Measurements from ENCODE around the gene TCOF1. TPM values are rescaled to one million over a fixed set of nuclear protein-coding genes. Genes with fewer than 3 reads are reported as not detected.

The TCOF1 gene
- total RNA-seq, 1 experiment from 2014 or later: 108 TPM

DNA sequence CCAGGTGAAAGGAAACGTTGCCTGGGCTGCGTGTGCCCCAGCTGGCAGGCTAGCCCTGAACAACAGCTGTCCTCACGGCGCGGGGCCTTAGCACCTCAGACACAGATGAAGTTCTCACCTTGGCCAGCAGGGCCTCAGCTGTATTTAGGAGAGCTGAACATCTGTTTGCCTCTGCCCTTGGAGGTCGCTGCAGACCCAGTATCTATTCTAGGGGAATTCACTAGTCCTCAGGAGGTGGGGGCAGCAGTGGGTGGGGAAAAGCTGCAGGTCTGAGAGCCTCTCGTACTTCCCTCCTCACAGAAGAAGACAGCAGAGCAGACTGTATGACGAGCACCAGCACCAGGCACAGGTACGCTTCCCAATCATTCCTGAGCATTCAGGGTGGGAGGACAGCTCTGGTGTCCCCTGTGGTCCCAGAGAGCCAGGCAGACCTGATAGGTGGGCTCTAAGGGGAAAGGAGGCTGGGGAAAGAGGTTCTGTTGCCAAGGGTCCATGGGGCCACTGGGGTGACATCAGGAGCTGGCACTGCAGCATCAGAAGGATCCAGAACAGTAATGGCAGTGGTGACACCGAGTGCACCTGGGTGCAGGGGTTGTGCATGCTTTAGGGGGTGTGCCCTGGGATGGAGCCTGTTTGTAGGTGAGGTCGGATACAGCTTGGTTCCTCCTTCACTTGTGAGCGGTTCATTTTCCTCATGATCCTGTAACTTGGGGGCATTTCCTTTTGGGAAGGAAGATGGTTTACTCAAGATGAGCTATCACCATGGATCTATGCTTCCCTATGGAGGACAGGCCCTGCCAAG is 41.4 kb downstream of the TCOF1 start:
- Histone ChIP-seq H3K27me3 (ENCODE audit: control insufficient read depth, insufficient read depth, low read length) (no peaks in the 10 kb centered on the region), H3K4me3 (ENCODE audit: insufficient read depth, low read depth, low read length) (no peak overlapping the region), H3K36me3 (replicated peaks; ENCODE audit: control insufficient read depth, insufficient read depth, low read length) (peaks cover 50% of the 10 kb centered on the region)
- peak; percentile 80 for DNase-seq

- Histone ChIP-seq H3K27me3 (ENCODE audit: control insufficient read depth, insufficient read depth, low read length) (no peaks in the 10 kb centered on the region), H3K4me3 (ENCODE audit: insufficient read depth, low read depth, low read length) (no peak overlapping the region), H3K36me3 (replicated peaks; ENCODE audit: control insufficient read depth, insufficient read depth, low read length) (peaks cover 44% of the 10 kb centered on the region)
- no peak for DNase-seq
Measured at GRCh38 chr5:150399524-150400211, 42.2 kb downstream of the TCOF1 start.

DNA sequence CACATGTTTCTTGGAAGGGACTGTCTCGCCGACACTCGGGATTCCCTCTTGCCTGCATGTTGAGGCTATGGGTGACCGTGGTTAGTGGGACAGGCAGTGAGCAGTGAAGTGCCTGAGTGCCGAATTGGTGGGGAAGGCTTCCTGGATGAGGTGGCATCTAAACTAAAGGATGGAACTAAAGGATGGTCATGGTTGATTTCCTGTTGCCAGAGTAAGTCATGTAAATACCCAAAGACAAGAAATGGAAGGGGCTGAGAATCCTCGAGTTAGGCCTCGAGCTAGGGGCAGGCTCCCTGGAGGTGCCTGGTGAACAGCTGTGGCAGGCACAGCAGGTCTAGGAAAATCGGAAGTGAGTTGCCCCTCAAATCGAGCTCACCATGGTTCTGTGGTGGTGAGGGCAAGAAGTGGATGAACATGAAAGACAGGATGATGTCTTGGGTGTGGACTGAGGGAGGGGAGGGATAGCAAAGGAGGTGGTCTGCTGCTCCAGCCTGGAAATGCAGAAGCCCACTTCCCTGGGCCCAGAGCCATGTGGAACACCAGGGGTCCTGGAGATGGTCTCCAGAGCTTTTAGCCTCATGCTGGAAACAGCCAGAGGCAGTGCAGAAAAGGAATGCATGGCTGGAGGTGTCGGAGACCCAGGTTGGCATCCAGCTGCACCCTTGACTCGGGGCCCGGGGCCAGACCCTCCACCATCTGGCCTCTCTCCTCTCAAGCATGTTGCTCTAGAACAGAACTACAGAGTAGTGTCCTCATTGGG is 43.0 kb downstream of the TCOF1 start:
- no peak for DNase-seq
- Histone ChIP-seq H3K27me3 (ENCODE audit: control insufficient read depth, insufficient read depth, low read length) (no peaks in the 10 kb centered on the region), H3K36me3 (replicated peaks; ENCODE audit: control insufficient read depth, insufficient read depth, low read length) (peaks cover 40% of the 10 kb centered on the region), H3K4me3 (ENCODE audit: insufficient read depth, low read depth, low read length) (no peak overlapping the region)

DNA sequence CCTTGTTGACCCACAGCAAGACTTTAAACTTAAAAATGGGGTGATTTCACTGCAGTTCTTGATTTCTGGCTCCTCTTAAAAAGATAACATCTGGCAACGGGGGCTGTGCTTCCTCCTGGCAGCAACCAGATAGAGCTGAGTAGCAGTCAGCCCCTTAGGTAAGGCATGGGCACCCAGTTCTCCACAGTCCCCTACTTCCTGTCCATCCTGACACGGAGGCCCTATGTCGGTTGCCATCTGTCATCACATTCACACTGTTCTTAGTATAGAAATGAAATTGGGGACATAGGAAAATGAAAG is 43.5 kb downstream of the TCOF1 start:
- Histone ChIP-seq H3K36me3 (replicated peaks; ENCODE audit: control insufficient read depth, insufficient read depth, low read length) (peaks cover 35% of the 10 kb centered on the region), H3K4me3 (ENCODE audit: insufficient read depth, low read depth, low read length) (no peak overlapping the region), H3K27me3 (ENCODE audit: control insufficient read depth, insufficient read depth, low read length) (no peaks in the 10 kb centered on the region)
- DNase-seq: no peak

- Histone ChIP-seq H3K27me3 (ENCODE audit: control insufficient read depth, insufficient read depth, low read length) (no peaks in the 10 kb centered on the region), H3K36me3 (replicated peaks; ENCODE audit: control insufficient read depth, insufficient read depth, low read length) (peaks cover 33% of the 10 kb centered on the region), H3K4me3 (ENCODE audit: insufficient read depth, low read depth, low read length) (no peak overlapping the region)
- no peak for DNase-seq
Measured at GRCh38 chr5:150401376-150402228, 44.1 kb downstream of the TCOF1 start.

DNA sequence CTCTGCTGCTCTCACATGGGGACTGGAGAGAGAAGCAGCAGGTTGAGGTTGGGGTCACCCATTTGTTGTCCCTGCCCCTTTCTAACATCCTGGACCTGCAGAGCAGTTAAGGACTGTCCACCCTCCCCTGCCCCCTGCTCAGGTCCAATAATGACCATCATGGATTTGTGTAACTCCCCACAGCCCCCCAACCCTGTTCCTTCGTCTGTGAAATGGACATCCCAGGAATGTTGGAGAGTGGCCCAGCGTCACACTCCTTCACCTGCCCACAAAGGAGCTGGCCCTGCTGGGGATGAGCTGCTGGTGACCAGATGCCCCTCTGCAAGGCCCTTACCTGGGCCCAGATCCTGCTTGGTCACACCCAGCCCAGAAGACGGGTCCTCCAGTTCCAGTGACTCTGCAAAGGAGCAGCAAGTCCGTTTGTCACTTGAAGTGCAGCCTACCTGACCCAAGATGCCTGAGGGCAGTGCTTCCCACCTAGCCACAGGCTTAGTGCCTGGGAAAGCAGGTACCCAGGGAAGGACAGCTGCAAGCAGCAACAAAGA is 44.8 kb downstream of the TCOF1 start:
- Histone ChIP-seq H3K36me3 (replicated peaks; ENCODE audit: control insufficient read depth, insufficient read depth, low read length) (peaks cover 28% of the 10 kb centered on the region), H3K27me3 (ENCODE audit: control insufficient read depth, insufficient read depth, low read length) (no peaks in the 10 kb centered on the region), H3K4me3 (ENCODE audit: insufficient read depth, low read depth, low read length) (no peak overlapping the region)
- DNase-seq: peak; percentile 22

GRCh38 chr5:150402901-150403342 is 45.4 kb downstream of the TCOF1 start:
- H3K36me3 ChIP-seq (replicated peaks; ENCODE audit: control insufficient read depth, insufficient read depth, low read length): peaks cover 27% of the 10 kb centered on the region
- H3K4me3 ChIP-seq (ENCODE audit: insufficient read depth, low read depth, low read length): no peak overlapping the region
- peak; percentile 27 for DNase-seq
- H3K27me3 ChIP-seq (ENCODE audit: control insufficient read depth, insufficient read depth, low read length): no peaks in the 10 kb centered on the region

- no peaks in the 10 kb centered on the region for H3K27me3 ChIP-seq (ENCODE audit: control insufficient read depth, insufficient read depth, low read length)
- no peak overlapping the region for H3K4me3 ChIP-seq (ENCODE audit: insufficient read depth, low read depth, low read length)
- peaks cover 18% of the 10 kb centered on the region for H3K36me3 ChIP-seq (replicated peaks; ENCODE audit: control insufficient read depth, insufficient read depth, low read length)
- DNase-seq: peak; percentile 35
Measured at GRCh38 chr5:150404121-150404520, 46.6 kb downstream of the TCOF1 start.

DNA sequence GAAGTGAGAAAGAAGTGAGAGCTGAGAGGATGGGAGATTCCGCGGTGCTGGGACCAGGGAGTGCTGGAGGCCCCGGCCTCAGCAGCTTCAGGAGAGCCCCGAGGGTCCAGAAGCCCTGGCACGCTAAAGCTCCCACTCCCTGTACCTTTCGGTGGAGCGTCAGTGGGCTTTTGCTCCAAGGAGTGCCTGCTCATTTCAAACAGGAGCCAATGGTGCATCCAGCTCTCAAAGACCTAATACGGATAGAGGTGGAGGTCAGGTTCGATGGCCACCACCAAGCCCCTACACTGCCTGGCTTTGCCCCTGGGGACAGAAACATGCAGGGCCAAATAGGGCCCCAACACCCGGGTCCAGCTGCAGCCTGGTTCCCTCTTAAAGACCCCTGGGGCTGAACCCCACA is 47.0 kb downstream of the TCOF1 start:
- DNase-seq: peak; percentile 37
- peaks cover 14% of the 10 kb centered on the region for H3K36me3 ChIP-seq (replicated peaks; ENCODE audit: control insufficient read depth, insufficient read depth, low read length)
- H3K27me3 ChIP-seq (ENCODE audit: control insufficient read depth, insufficient read depth, low read length): no peaks in the 10 kb centered on the region
- H3K4me3 ChIP-seq (ENCODE audit: insufficient read depth, low read depth, low read length): no peak overlapping the region

DNA sequence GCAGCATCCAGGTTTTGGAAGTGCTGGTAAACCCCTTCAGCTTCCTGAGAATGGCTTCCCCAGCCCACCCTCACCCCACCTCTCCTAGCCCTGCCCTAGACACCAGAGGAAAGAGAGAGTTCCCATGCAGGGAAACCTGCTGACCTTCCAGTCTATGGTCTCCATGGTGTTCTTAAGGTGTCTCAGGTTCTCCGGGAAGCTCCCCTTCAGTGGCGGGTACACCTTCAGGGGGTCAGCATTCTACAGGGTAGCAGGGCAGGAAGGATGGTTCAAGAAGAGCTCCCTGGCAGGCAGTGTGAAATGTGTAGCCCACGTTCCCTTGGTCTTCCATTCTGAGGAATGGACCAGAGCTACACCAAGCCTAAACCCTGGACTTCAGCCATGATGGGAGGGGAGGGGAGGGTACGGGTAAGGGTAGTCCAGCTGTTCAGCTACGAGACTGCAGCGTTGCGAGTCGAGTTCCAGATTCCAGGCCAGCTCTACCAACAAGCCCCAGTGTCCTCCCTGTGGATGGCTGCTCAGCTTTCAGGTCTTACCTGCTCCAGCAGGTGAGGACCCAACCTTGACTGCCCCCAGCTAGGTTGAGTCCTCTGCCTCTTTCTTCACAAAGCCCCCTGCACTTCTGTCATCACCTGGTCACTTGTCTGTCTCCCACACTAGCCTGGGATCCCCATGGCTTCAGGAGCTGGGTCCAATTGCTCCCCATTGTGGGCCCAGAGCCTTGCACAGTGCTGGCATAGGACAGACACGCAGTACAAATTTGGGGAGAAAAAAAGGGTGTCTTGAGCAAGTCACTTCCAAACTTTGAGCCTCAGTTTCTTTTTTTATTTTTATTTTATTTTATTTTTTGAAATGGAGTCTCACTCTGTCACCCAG is 47.7 kb downstream of the TCOF1 start:
- Histone ChIP-seq H3K4me3 (ENCODE audit: insufficient read depth, low read depth, low read length) (no peak overlapping the region), H3K27me3 (ENCODE audit: control insufficient read depth, insufficient read depth, low read length) (no peaks in the 10 kb centered on the region), H3K36me3 (replicated peaks; ENCODE audit: control insufficient read depth, insufficient read depth, low read length) (peaks cover 8% of the 10 kb centered on the region)
- peak; percentile 25 for DNase-seq

- Histone ChIP-seq H3K36me3 (replicated peaks; ENCODE audit: control insufficient read depth, insufficient read depth, low read length) (peaks cover 6% of the 10 kb centered on the region), H3K4me3 (ENCODE audit: insufficient read depth, low read depth, low read length) (no peak overlapping the region), H3K27me3 (ENCODE audit: control insufficient read depth, insufficient read depth, low read length) (no peaks in the 10 kb centered on the region)
- DNase-seq: peak; percentile 19
Measured at GRCh38 chr5:150406103-150406722, 48.7 kb downstream of the TCOF1 start.

DNA sequence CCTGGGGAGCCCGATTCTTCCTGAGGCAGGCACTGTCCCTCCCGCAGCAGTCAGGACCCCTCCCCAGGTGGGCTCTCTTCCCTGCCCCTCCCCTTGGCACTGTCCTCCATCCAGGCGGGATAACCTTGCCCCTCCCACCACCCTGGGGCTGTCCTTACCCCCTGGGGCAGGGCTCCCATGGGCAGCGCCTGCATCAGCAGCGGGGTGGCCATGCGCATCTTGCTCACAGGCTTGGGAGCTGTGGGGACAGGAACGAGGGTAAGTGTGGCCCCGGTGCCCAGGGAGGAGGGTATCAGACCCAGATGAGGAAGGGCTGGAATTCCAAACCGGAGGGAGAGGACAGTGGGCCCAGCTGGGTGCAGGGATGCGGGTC is 49.2 kb downstream of the TCOF1 start:
- Histone ChIP-seq H3K27me3 (ENCODE audit: control insufficient read depth, insufficient read depth, low read length) (no peaks in the 10 kb centered on the region), H3K36me3 (replicated peaks; ENCODE audit: control insufficient read depth, insufficient read depth, low read length) (peaks cover 6% of the 10 kb centered on the region), H3K4me3 (ENCODE audit: insufficient read depth, low read depth, low read length) (no peak overlapping the region)
- DNase-seq: no peak

Data from H7 (cell line).